H9 (cell line): Measurements from ENCODE around the gene PTPN22. TPM values are rescaled to one million over a fixed set of nuclear protein-coding genes. Genes with fewer than 3 reads are reported as not detected.

Source experiments
- DNase-seq: peaks from one replicate; pipeline ENCODE4 v3.0.0-alpha.2; 2017
- H2AFZ ChIP-seq: one replicate; pipeline ENCODE4 v1.6.1; 2013; ENCODE audit warnings: mild to moderate bottlenecking, low read length, control low read depth, moderate library complexity
- H2AK5ac ChIP-seq: 2 replicates; pipeline ENCODE4 v1.6.1; 2013; ENCODE audit warnings: low read length, control low read depth, mixed read lengths; ENCODE audit not compliant: insufficient read length
- H2BK120ac ChIP-seq: one replicate; pipeline ENCODE4 v1.6.1; 2013; ENCODE audit warnings: low read depth, mild to moderate bottlenecking, low read length, control low read depth, inconsistent platforms; ENCODE audit not compliant: poor library complexity, severe bottlenecking
- H2BK12ac ChIP-seq: 2 replicates; pipeline ENCODE4 v1.6.1; 2013; ENCODE audit warnings: low read length, control low read depth, mixed read lengths, low read depth; ENCODE audit not compliant: insufficient read length
- H2BK15ac ChIP-seq: 2 replicates; pipeline ENCODE4 v1.6.1; 2013; ENCODE audit warnings: low read depth, low read length, control low read depth
- H2BK20ac ChIP-seq: one replicate; pipeline ENCODE4 v1.6.1; 2013; ENCODE audit warnings: low read depth, mild to moderate bottlenecking, low read length, control low read depth, inconsistent platforms; ENCODE audit not compliant: poor library complexity, severe bottlenecking
- H2BK5ac ChIP-seq: 2 replicates; pipeline ENCODE4 v1.6.1; 2013; ENCODE audit warnings: low read length, control low read depth, mixed read lengths; ENCODE audit not compliant: insufficient read length
- H3K14ac ChIP-seq: 2 replicates; pipeline ENCODE4 v1.6.1; 2013; ENCODE audit warnings: low read length, control low read depth; ENCODE audit not compliant: insufficient read depth
- H3K18ac ChIP-seq: 2 replicates; pipeline ENCODE4 v1.6.1; 2013; ENCODE audit warnings: low read depth, mild to moderate bottlenecking, mixed read lengths, low read length, control low read depth; ENCODE audit not compliant: insufficient read length
- H3K23ac ChIP-seq: 2 replicates; pipeline ENCODE4 v1.6.1; 2013; ENCODE audit warnings: low read length, control low read depth, mixed read lengths, low read depth; ENCODE audit not compliant: insufficient read length
- H3K23me2 ChIP-seq: 2 replicates; pipeline ENCODE4 v1.6.1; 2013; ENCODE audit warnings: low read depth, mild to moderate bottlenecking, mixed read lengths, low read length, control low read depth; ENCODE audit not compliant: insufficient read length, poor library complexity, severe bottlenecking
- H3K27ac ChIP-seq: 2 replicates; pipeline ENCODE4 v1.5.1; 2013; ENCODE audit warnings: low read length, control low read depth, mixed read lengths, low read depth; ENCODE audit not compliant: insufficient read length
- H3K27me3 ChIP-seq: 2 replicates; pipeline ENCODE4 v1.6.1; 2013; ENCODE audit warnings: low read length, control low read depth, inconsistent platforms; ENCODE audit not compliant: insufficient read depth
- H3K4ac ChIP-seq: 2 replicates; pipeline ENCODE4 v1.6.1; 2013; ENCODE audit warnings: low read depth, mild to moderate bottlenecking, control low read depth, inconsistent platforms, low read length, moderate library complexity
- H3K4me1 ChIP-seq: 2 replicates; pipeline ENCODE4 v1.6.1; 2013; ENCODE audit warnings: low read length, control low read depth, inconsistent platforms; ENCODE audit not compliant: insufficient read depth
- H3K4me2 ChIP-seq: 2 replicates; pipeline ENCODE4 v1.6.1; 2013; ENCODE audit warnings: low read length, control low read depth, mixed read lengths; ENCODE audit not compliant: insufficient read length, insufficient read depth
- H3K56ac ChIP-seq: 2 replicates; pipeline ENCODE4 v1.6.1; 2013; ENCODE audit warnings: low read depth, mild to moderate bottlenecking, mixed read lengths, low read length, control low read depth; ENCODE audit not compliant: insufficient read length
- H3K79me1 ChIP-seq: 2 replicates; pipeline ENCODE4 v1.6.1; 2013; ENCODE audit warnings: low read depth, mild to moderate bottlenecking, moderate library complexity, low read length, control low read depth, inconsistent platforms; ENCODE audit not compliant: insufficient read depth, poor library complexity, severe bottlenecking
- H3K79me2 ChIP-seq: 2 replicates; pipeline ENCODE4 v1.6.1; 2013; ENCODE audit warnings: low read length, control low read depth, inconsistent platforms; ENCODE audit not compliant: insufficient read depth
- H3K9ac ChIP-seq: 2 replicates; pipeline ENCODE4 v1.6.1; 2013; ENCODE audit warnings: low read length, control low read depth, mixed read lengths; ENCODE audit not compliant: insufficient read length; ENCODE audit errors: extremely low read depth
- H3K9me3 ChIP-seq: one replicate; pipeline ENCODE4 v1.6.1; 2013; ENCODE audit warnings: low read depth, low read length, inconsistent platforms; ENCODE audit not compliant: control insufficient read depth
- H3T11ph ChIP-seq: one replicate; pipeline ENCODE4 v1.6.1; 2013; ENCODE audit warnings: mild to moderate bottlenecking, low read length, control low read depth, inconsistent platforms
- H4K20me1 ChIP-seq: one replicate; pipeline ENCODE4 v1.6.1; 2013; ENCODE audit not compliant: control insufficient read depth, insufficient read length, insufficient read depth
- H4K5ac ChIP-seq: 2 replicates; pipeline ENCODE4 v1.6.1; 2013; ENCODE audit warnings: low read depth, mild to moderate bottlenecking, mixed read lengths, low read length, control low read depth; ENCODE audit not compliant: insufficient read length
- H4K8ac ChIP-seq: replicated peaks from 2 replicates; pipeline ENCODE4 v1.6.1; 2013; ENCODE audit warnings: low read length, control low read depth, mixed read lengths, low read depth; ENCODE audit not compliant: insufficient read length
- H4K91ac ChIP-seq: 2 replicates; pipeline ENCODE4 v1.6.1; 2013; ENCODE audit warnings: low read depth, mild to moderate bottlenecking, moderate library complexity, mixed read lengths, low read length, control low read depth; ENCODE audit not compliant: insufficient read length
- H3K27ac Mint-ChIP-seq, 3 experiments: 2 replicates in 2 of 3; 3 replicates in 1 of 3; pipeline ENCODE4 v1.8.0; 2020 to 2021; ENCODE audit warnings: mixed read lengths in 3 of 3, mild to moderate bottlenecking in 1 of 3, moderate library complexity in 1 of 3
- H3K27me3 Mint-ChIP-seq: 2 replicates; pipeline ENCODE4 v1.8.0; 2021; ENCODE audit warnings: low read depth, mild to moderate bottlenecking, moderate library complexity, mixed read lengths
- H3K36me3 Mint-ChIP-seq, 3 experiments: 2 replicates in 2 of 3; 3 replicates in 1 of 3; pipeline ENCODE4 v1.8.0; 2020 to 2021; ENCODE audit warnings: low read depth in 3 of 3, mixed read lengths in 3 of 3; ENCODE audit not compliant: insufficient read depth in 1 of 3
- H3K4me1 Mint-ChIP-seq, 2 experiments: 2 replicates each; pipeline ENCODE4 v1.8.0; 2020; ENCODE audit warnings: mixed read lengths in 2 of 2
- H3K4me3 Mint-ChIP-seq, 2 experiments: 2 replicates in 1 of 2; 3 replicates in 1 of 2; pipeline ENCODE4 v1.8.0; 2020 to 2021; ENCODE audit warnings: mild to moderate bottlenecking in 2 of 2, mixed read lengths in 2 of 2, moderate library complexity in 1 of 2
- H3K9me3 Mint-ChIP-seq, 2 experiments: 2 replicates in 1 of 2; 3 replicates in 1 of 2; pipeline ENCODE4 v1.8.0; 2020; ENCODE audit warnings: mild to moderate bottlenecking in 2 of 2, mixed read lengths in 2 of 2, moderate library complexity in 1 of 2
- CTCF ChIP-seq: fragments of 200-600 bp; sonication (generic); conservative IDR thresholded peaks from 3 replicates; pipeline ENCODE4 v1.8.0; 2021; ENCODE audit warnings: antibody characterized with exemption, mild to moderate bottlenecking
- WGBS: extraction: QIAGEN DNeasy Blood & Tissue Kit; methylation state at CpG from one replicate; pipeline ENCODE4 v1.1.7; 2013; ENCODE audit warnings: missing lambda C conversion rate, low lambda C conversion rate, mixed read lengths; ENCODE audit not compliant: insufficient read length; ENCODE audit errors: extremely low coverage; 5-methylcytosine and 5-hydroxymethylcytosine counted together
- total RNA-seq: library from RNA; stranded (reverse); gene quantifications from 2 replicates; pipeline ENCODE4 v1.2.1, GENCODE V29; 2021

Gene PTPN22
- total RNA-seq, 1 experiment from 2014 or later: not detected

GRCh38 chr1:113913312-113913668 is 41.8 kb upstream of the PTPN22 start:
- DNase-seq: no peak
- Histone ChIP-seq H3K18ac (no peak overlapping the region), H3K27ac (no peak overlapping the region), H3K9ac (no peak overlapping the region), H3K4ac (no peak overlapping the region), H4K5ac (no peak overlapping the region), H3K79me1 (no peaks in the 10 kb centered on the region), H3K4me2 (no peak overlapping the region), H2BK120ac (no peak overlapping the region), H2AFZ (no peak overlapping the region), H2BK15ac (no peak overlapping the region), H3K56ac (no peak overlapping the region), H3K27me3 (no peaks in the 10 kb centered on the region), H4K8ac (no peak overlapping the region), H3K14ac (no peak overlapping the region), H3K23me2 (no peaks in the 10 kb centered on the region), H2BK20ac (no peak overlapping the region), H2BK5ac (no peak overlapping the region), H3T11ph (no peak overlapping the region), H2AK5ac (no peak overlapping the region), H4K91ac (no peak overlapping the region), H3K79me2 (no peaks in the 10 kb centered on the region), H4K20me1 (no peaks in the 10 kb centered on the region), H2BK12ac (no peak overlapping the region), H3K23ac (no peak overlapping the region), H3K4me1 (no peaks in the 10 kb centered on the region), H3K9me3 (no peaks in the 10 kb centered on the region)
- H3K4me1 Mint-ChIP-seq: peaks cover 3% of the 10 kb centered on the region in 2 experiments; a peak in 1 of 4 replicates
- H3K27ac Mint-ChIP-seq: no peak overlapping the region
- H3K4me3 Mint-ChIP-seq: no peak overlapping the region
- WGBS: no CpG with 5 or more reads among the region's 3 CpGs
- no peaks in the 10 kb centered on the region for H3K9me3 Mint-ChIP-seq
- H3K36me3 Mint-ChIP-seq: peaks cover 5 to 30% (median 28%) of the 10 kb centered on the region in 3 experiments; a peak in 6 of 7 replicates
- TF ChIP-seq CTCF: no peak
- peaks cover 4% of the 10 kb centered on the region for H3K27me3 Mint-ChIP-seq
